HG03558 (cell line): ENCODE measurements around the gene LRRFIP2.
A peak's percentile ranks its signal among the peaks of the same experiment; 100 is the strongest.
"Not testable (repeated sequence)": the region's sequence is repeated elsewhere in the genome, so short reads cannot be mapped to it uniquely, and the experiment has no call there.

Source experiments
- ATAC-seq: cut with Tn5 transposase; IDR thresholded peaks from one replicate; pipeline ENCODE4 v1.9.1; 2021; ENCODE audit warnings: moderate number of reproducible peaks; ENCODE audit not compliant: unreplicated experiment; ENCODE audit errors: extremely low read depth

The LRRFIP2 gene

DNA sequence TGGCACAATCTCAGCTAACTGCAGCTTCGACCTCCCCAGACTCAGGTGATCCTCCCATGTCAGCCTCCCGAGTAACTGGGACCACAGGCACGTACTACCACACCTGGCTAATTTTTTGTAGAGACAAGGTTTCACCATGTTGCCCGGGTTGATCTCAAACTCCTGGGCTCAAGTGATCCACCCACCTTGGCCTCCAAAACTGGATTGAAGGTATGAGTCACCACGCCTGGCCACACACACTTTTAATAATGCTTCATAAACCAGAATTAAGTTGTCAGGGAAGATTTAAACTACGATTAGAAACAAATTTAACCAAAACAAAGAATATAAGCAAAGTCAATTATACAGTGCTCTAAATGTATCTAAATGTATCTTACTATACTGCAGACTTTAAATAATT is 87.5 kb downstream of the LRRFIP2 start:
- no peak for ATAC-seq

DNA sequence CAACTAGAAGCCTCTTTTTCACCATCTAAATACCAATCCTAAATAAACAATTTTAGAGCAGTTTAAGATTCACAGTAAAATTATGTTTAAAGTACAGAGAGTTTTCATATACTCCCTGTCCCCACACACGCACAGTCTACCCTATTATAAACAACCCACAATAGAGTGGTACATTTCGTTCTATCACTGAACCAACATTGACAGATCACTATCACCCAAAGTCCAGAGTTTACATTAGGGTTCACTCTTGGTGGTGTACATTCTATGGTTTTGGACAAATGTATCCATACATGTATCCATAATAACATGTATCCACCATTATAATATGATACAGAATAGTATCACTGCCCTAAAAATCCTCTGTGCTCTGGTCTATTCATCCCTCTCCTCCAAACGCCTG is 92.1 kb downstream of the LRRFIP2 start:
- ATAC-seq = no peak

DNA sequence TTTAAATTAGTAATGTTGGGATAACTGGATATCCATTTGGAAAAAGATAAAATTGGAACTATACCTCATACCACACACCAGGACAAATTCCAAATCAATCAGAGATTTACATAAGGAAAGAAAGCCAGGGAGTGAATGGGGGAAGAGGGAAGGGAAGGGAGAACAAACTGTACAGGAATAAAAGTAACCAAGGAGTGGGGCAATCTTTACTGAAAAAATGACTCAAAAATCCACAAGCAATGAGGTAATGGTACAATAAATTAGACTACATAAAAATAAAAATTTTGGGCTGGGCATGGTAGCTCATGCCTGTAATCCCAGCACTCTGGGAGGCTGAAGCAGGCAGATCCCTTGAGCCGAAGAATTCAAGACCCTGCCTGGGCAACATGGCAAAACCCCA is 98.4 kb downstream of the LRRFIP2 start:
- no peak for ATAC-seq

DNA sequence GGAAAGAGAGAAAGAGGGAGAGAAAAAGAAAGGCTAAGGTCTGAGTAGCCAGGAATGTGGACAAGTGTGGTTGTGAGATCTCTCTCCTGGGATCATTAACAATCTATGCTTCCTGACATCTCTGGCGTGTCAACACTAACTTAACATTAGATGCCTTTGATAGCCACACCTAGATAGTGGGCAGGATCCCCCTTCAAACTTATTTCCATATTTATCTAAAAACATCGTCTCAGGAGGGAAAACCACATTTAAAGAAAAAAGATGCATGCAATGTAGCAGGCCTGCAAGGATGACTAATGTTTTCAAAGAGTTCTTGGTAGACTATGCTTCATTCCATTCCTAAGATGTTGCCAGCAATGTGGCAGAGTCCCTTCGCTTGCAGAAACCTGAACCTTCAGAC is 100.2 kb downstream of the LRRFIP2 start:
- ATAC-seq = no peak

DNA sequence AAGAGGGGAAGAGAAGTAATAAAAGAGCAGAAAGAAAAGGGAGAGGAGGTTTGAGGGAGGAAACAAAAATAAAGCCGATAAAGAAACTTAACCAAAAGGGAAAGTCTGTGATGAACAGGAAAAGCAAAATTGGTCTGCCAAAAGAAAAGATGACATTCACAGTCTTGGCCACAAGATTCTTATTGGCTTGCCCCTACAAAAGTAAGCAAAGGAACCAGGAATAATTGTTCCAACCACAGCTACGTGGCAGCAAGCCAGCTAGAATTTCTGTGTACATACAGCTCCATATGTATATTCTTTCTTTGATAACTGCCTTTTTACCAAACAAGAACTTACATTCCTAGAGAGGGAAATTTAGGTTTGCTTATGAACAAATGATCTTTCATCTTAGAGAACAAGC is 101.5 kb downstream of the LRRFIP2 start:
- ATAC-seq = no peak

DNA sequence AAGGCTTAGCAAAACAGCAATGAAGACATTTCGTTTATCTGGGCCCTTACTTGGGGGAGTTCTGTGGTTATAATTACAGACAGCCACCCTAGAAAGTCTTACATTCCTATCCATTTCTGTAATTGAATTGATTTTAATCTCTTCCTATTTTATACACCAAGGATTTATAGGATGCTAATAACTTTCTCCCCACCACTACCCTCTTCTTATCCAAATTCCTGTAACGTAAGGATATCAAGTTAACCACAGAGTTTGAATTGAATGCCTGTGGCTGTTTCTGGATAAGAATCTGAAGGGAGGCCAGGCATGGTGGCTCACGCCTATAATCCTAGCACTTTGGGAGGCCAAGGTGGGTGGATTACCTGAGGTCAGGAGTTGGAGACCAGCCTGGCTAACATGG is 102.5 kb downstream of the LRRFIP2 start:
- no peak for ATAC-seq

DNA sequence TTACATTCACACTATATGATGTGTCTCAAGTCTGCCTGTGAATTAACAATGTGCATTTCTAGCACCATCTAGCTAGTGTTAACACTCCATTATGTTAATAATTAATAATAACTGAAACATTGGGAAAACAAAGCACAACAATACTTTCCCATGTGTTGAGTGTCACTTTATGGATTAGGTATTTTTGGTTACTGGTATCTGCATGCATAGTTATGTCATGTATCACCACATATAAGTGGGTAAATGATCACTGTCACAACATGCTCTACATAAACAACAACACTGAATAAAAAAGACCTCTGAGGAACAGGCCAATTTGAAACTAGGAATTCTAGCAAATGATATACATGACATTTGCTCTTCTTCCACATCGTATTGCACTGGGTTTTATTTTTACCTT is 106.4 kb downstream of the LRRFIP2 start:
- ATAC-seq = no peak

DNA sequence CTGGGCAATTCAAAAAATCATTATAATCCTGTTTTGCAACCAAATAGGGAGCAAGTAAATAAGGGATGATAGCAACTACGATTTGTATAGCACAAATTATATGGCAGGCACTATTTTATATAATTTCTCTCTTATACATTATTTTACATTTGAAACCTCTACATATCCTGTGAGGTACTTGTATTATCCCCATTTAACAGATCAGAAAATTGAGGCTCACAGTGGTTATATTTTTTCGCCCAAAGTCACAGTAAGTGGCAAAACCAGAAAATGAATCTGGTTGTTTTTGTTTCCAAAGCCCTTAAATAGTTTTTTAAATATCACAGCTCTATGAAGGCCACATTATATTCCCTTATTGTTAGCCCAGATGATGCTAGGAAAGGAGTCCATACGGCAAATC is 106.8 kb downstream of the LRRFIP2 start:
- no peak for ATAC-seq

DNA sequence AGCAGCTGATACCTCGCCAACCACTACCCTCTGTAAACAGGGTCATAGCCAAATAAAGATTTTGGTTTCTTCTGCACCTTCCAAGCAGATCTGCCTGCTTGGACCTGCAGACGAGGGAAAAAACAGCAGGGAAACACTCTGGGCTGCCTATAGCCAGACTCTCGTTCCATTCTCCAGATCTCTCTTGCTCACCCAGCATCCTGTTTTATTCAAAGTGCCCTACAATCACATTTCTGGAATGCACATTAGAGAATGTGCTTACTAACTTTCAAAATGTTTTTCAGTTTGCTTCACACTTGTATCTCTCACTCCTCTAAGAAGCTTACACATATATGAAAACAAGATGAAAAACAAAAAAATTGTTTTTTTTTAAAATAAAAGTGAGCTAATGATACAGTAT is 109.6 kb downstream of the LRRFIP2 start:
- ATAC-seq = no peak

DNA sequence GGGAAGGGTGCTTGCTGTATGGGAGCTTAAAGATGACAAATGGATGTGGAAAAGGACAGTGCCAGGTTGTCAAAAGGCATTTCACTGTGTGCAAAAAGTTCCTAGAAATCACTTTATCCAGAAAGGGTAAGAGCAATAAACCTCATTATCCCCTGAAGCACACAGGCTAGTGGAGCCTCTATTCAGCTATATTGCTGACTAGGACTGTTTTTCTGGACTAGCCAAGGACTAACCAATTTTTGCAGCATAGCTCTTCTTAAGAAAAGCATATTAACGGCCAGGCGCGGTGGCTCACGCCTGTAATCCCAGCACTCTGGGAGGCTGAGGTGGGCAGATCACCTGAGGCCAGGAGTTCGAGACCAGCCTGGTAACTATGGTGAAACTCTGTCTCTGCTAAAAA is 116.3 kb downstream of the LRRFIP2 start:
- no peak for ATAC-seq

DNA sequence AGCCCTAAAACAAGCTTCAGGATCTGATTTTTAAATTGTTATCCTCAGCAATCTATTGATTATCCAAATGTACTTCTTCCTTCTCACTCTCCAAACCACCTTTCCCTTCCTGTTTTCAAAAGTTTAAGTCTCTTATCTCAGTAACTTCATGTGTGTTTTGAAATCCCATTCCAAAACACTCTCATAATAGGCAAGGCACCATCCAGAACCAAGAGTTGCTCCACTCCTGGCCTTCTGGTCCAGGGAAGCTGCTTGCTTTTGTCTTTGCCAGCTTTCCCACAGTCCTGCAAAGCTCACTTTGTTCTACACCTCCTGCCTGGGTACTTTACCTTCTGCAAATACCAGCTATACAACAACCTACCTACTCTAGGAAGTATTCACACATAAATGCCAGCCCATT is 117.6 kb downstream of the LRRFIP2 start:
- no peak for ATAC-seq

DNA sequence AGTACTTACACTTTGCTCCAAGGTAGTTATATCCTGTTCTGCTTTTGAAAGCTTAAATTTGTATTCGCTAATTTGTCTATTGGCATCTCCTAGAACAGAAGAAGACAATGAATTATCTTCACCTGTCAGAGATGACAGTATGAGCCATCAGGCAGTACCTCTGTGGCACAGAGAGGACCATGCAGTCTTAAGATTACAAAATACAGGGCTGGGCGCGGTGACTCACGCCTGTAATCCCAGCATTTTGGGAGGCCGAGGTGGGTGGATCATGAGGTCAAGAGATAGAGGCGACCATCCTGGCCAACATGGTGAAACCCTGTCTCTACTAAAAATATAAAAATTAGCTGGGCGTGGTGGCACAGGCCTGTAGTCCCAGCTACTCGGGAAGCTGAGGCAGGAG is 119.3 kb downstream of the LRRFIP2 start:
- ATAC-seq = not testable (repeated sequence)

DNA sequence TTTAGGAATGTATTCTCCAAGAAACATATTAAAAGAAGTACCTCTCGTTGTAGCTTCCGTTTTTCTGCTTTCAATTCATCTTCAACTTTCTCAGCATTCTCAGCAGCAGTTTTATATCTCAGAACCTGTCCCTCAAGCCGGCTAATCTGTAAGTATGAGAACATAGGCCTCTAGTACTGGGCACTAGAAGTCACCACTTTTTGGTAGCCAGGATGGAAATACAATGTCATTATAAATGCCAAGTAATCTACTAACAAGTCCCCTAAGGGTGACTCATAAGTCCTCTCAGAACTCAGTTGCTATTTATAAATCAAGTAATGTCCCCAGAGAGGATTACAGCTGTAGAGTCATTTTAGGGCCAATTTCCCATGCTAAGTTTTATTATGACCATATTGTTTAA is 120.0 kb downstream of the LRRFIP2 start:
- ATAC-seq = peak; percentile 87

DNA sequence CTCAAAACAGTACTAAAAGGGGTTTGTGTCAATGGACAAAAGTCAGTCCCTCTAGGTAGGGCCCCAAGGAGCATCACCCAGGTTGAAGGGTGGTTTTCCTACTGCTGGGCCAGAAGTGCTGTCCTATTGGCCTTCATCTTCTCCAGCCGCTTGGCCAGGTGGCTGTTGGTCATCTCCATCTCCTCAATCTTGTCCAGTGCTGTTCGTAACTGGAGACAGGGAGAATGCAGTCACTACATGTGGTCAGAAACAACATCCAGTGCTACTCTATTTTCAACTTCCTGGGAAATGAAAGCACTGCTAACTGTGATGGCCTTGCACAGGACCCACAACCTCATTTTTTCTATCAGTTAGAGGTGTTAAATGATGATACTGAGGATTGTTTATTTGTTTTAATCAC is 120.6 kb downstream of the LRRFIP2 start:
- ATAC-seq = no peak

DNA sequence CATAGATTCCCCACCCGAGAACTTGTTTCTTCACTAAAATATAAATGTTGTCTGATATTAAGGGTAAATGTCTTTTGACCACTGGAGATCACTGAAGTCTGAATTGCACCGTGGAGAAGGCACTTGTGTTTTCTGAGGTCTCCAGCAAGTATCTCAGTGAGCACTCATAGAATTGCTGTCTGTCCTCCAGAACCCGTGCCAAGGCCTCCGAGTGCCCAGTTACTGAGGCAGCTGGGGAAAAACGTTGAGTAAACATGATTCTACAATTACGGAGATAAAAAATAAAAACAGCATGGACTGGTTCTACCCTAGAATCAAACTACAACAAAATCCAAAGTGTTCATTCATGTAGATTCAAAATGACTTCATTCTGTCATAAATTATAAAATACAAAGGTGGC is 121.0 kb downstream of the LRRFIP2 start:
- no peak for ATAC-seq

DNA sequence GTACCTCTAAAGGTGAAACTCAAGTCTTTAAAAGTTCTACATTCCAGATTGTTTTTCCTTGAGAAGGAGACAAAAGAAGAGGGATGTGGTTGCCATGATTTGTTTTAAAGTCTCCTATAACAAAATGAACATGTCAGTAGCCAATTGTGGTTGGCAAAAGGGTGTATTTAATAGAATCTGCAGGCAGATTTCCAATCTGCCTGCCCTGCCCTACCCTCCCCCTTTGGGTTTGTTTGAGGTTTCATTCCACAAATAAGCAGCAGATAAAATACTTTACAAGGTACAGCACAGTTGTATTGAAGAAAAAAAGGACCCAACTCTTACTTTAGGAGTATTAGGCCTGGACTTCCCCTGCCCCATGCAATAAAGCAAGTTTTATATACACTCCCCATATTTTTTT is 121.5 kb downstream of the LRRFIP2 start:
- no peak for ATAC-seq

DNA sequence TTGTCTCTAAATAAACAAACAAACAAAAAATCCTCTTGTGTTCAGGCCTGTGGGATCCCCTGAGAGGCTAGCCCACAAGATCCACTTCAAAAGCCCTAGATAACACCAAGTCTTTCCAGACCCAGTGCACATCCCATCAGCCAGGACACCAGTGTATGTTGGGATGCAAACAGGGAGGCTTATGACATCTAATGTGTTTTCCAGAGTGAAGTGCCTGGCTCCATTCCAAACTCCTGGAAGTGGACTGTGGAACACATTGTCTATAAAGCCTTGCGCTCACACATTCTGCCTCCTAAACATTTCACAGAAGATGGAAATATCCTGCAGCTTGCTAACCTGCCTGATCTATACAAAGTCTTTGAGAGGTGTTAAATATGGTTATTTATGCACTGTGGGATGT is 124.1 kb downstream of the LRRFIP2 start:
- ATAC-seq = no peak

DNA sequence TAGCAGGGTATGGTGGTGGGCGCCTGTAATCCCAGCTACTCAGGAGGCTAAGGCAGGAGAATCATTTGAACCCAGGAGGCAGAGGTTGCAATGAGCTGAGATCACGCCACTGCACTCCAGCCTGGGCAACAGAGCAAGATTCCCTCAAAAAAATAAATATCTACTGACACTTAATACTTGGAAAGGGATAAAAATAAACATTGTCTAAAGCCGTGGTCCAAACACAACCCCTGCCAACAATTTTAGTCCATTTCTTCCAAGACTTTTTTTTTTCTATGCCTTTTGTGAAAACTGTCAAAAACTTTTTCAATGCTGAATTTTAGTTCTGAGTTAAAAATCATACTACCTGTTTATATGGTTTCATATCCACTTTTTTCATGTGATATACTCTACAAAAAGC is 131.7 kb downstream of the LRRFIP2 start:
- not testable (repeated sequence) for ATAC-seq

DNA sequence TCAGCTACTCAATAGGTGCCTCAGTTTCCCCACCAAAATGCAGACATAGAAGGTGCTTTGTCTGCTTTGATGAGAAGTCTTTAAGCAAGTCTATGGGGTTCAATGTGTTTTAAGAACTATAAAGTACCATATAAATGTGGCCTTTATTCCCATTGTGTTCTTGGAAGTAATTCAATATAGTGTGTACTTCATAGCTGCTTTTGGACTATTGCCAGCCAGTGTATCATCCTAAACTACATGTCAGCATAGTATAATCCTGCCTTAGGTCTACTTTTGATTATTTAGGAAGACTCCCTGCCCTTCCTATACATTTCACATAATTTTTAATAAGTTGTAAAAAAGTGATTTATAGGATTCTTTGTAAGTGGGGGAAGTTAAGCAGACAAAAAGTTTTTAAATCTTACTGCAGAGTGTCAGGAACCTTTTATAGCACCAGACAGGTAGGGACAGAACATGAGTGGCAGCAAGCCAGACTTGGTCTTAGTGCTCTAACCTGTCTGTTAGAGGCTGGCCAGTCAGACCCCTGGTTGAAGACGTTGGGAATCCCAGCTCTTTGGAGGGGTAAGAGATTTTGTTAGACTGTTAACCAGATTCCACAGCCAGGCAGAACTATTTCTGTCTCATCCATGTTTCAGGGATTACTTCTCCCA is 132.7 kb downstream of the LRRFIP2 start:
- ATAC-seq = no peak

DNA sequence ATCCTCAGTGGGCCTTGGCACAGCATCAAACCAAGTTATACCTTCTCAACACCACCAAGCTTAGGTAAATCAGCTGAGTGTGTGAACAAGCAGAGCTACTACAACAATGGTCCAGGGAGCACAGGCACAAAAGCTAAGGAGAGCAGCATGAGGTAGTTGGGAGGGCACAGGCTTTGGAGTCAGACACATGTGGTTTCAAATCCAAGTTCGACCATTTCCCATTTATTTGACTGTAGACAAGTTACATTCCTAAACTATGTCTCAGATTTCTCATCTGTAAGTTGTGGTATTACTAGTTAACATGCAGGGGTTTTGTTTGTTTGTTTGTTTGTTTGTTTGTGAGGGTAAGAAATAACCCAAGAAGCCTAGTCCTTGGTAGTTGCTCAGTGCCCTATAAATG is 134.2 kb downstream of the LRRFIP2 start:
- ATAC-seq = no peak

DNA sequence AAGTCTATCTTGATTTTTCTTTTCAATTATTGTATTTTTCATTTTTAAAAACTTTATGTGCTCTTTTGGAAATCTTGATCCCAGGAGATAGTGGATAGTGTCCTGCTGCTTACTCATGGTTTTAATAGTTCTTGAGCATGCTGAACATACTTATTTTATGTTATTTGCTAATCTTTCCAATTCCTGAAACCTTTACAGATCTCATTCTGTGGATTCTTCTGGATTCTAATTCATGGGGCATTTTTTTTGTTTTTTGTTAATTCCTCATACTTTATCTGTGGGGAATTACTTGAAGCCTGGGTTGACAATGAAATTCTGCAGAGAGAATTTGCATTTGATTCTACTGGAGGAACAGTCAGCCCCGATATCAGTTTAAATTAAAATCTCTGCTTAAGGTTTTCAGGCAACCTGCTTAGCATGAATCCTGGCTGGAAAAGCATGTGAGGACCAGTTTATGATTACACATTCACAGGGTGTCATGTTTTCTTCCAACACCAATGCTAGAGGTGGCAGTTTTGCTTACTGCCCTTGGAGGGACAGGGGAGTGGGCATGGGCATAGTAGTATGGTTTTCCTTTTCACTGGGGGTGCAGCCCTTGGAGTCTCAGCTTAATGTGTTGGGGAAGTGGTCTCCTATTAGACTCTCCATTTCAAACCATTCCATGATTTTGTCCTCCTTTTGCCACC is 135.1 kb downstream of the LRRFIP2 start:
- ATAC-seq = no peak

DNA sequence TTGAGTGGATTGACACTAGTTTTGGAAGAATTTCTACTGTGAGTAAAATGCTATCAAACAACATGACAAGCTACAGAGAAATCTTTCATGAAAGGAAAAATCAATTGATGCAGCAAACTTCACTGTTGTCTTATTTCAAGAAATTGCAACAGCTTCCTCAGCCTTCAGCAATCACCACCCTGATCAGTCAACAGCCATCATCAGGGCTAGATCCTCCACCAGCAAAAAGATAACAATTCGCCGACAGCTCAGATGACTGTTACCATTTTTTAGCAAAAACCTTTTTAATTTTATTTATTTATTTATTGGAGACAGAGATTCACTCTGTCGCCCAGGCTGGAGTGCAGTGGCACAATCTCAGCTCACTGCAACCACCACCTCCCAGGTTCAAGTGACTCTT is 137.0 kb downstream of the LRRFIP2 start:
- no peak for ATAC-seq
